Activated CD4-positive, alpha-beta memory T cell treated with anti-CD3 and anti-CD28 coated beads for 36 hours (primary cell): ENCODE data around the gene PGLYRP3. TPM values are rescaled to one million over a fixed set of nuclear protein-coding genes. Genes with fewer than 3 reads are reported as not detected.
A peak's percentile ranks its signal among the peaks of the same experiment; 100 is the strongest.

Source experiments
- CTCF ChIA-PET: fragments of 350-600 bp; sonication (Branson Sonifier 250); formaldehyde crosslinking; loops from one replicate; lab custom pipeline; 2021; ENCODE audit warnings: antibody characterized with exemption, inconsistent platforms; lab: Charles Lee
- POLR2A ChIA-PET: fragments of 350-600 bp; sonication (Branson Sonifier 250); formaldehyde crosslinking; loops from one replicate; lab custom pipeline; 2021; ENCODE audit warnings: antibody characterized with exemption; lab: Charles Lee
- DNase-seq: peaks from one replicate; pipeline ENCODE4 v3.0.0-alpha.2; 2020
- H3K27ac Mint-ChIP-seq: one replicate; pipeline ENCODE4 v1.8.0; 2021; ENCODE audit warnings: mixed read lengths
- H3K27me3 Mint-ChIP-seq: one replicate; pipeline ENCODE4 v1.8.0; 2021; ENCODE audit warnings: mixed read lengths
- H3K36me3 Mint-ChIP-seq: one replicate; pipeline ENCODE4 v1.8.0; 2021; ENCODE audit warnings: mixed read lengths
- H3K4me1 Mint-ChIP-seq: one replicate; pipeline ENCODE4 v1.8.0; 2021; ENCODE audit warnings: low read depth, mixed read lengths
- H3K4me3 Mint-ChIP-seq: one replicate; pipeline ENCODE4 v1.8.0; 2021; ENCODE audit warnings: mild to moderate bottlenecking, mixed read lengths
- H3K9me3 Mint-ChIP-seq: one replicate; pipeline ENCODE4 v1.8.0; 2021; ENCODE audit warnings: mixed read lengths
- intact Hi-C: fragments of 100-400 bp; cut with micrococcal nuclease; formaldehyde crosslinking; loops from one replicate; pipeline ENCODE4 v1.15.1; 2023
- total RNA-seq, 2 experiments: library from RNA; stranded (reverse); gene quantifications; one replicate each; pipeline ENCODE4 v1.2.3, GENCODE V29; 2021

Gene PGLYRP3
- total RNA-seq, 2 experiments from 2014 or later = not detected

- Mint-ChIP-seq H3K27ac (no peak overlapping the region), H3K4me3 (peak overlapping the region; percentile 54), H3K36me3 (no peaks in the 10 kb centered on the region), H3K4me1 (peaks cover 30% of the 10 kb centered on the region), H3K9me3 (no peaks in the 10 kb centered on the region), H3K27me3 (peaks cover 47% of the 10 kb centered on the region)
- intact Hi-C loops = no loop called here
- POLR2A ChIA-PET = no interaction called here
- CTCF ChIA-PET = interaction anchor here (0.7 to 0.9 kb wide), 3 partner anchors 9 to 37 kb away, joined by 3 read pairs; no protein-coding TSS in a partner anchor
- DNase-seq = peak; percentile 25
Observed at GRCh38 chr1:153261281-153262069, 51.3 kb downstream of the PGLYRP3 start.

GRCh38 chr1:153260585-153261280 lies 52.0 kb downstream of the PGLYRP3 start:
- Mint-ChIP-seq H3K4me1 (peaks cover 30% of the 10 kb centered on the region), H3K9me3 (no peaks in the 10 kb centered on the region), H3K27ac (no peak overlapping the region), H3K4me3 (peak overlapping the region; percentile 22), H3K36me3 (no peaks in the 10 kb centered on the region), H3K27me3 (peaks cover 42% of the 10 kb centered on the region)
- intact Hi-C loops = no loop called here
- ChIA-PET POLR2A (no interaction called here), CTCF (interaction anchor here (0.7 kb wide), 1 partner anchor 9 kb away, joined by 3 read pairs; no protein-coding TSS in a partner anchor)
- peak; percentile 40 for DNase-seq

GRCh38 chr1:153259387-153259786 lies 53.4 kb downstream of the PGLYRP3 start, which contains the start of gene LORICRIN:
LORICRIN (plus strand) TSS chr1:153259687; CDS start chr1:153260950, 1,263 bp downstream.
- Mint-ChIP-seq H3K27ac (no peak within 1 kb of the TSS), H3K27me3 (peaks cover 38% of the 10 kb centered on the region), H3K4me3 (peak within 1 kb of the TSS; percentile 22), H3K4me1 (peaks cover 30% of the 10 kb centered on the region), H3K36me3 (no peaks in the 10 kb centered on the region), H3K9me3 (no peaks in the 10 kb centered on the region)
- ChIA-PET POLR2A (no interaction called here), CTCF (interaction anchor here (1.2 to 1.6 kb wide), 2 partner anchors 11 to 28 kb away, joined by 3 read pairs; no protein-coding TSS in a partner anchor)
- intact Hi-C loops = no loop called here
- DNase-seq = no peak

GRCh38 chr1:153253693-153254092 lies 59.1 kb downstream of the PGLYRP3 start:
- peaks cover 17% of the 10 kb centered on the region for H3K27me3 Mint-ChIP-seq
- H3K27ac Mint-ChIP-seq = no peak overlapping the region
- H3K9me3 Mint-ChIP-seq = no peaks in the 10 kb centered on the region
- no peak overlapping the region for H3K4me3 Mint-ChIP-seq
- no peaks in the 10 kb centered on the region for H3K36me3 Mint-ChIP-seq
- POLR2A ChIA-PET = no interaction called here
- CTCF ChIA-PET = interaction anchor here (0.7 kb wide), 1 partner anchor 20 kb away, joined by 3 read pairs; no protein-coding TSS in a partner anchor
- DNase-seq = no peak
- intact Hi-C loops = no loop called here
- no peaks in the 10 kb centered on the region for H3K4me1 Mint-ChIP-seq

GRCh38 chr1:153253076-153253475 lies 59.7 kb downstream of the PGLYRP3 start:
- ChIA-PET POLR2A (no interaction called here), CTCF (interaction anchor here (0.7 kb wide), 1 partner anchor 19 kb away, joined by 3 read pairs; no protein-coding TSS in a partner anchor)
- H3K9me3 Mint-ChIP-seq = no peaks in the 10 kb centered on the region
- no peaks in the 10 kb centered on the region for H3K4me1 Mint-ChIP-seq
- no peak for DNase-seq
- H3K4me3 Mint-ChIP-seq = no peak overlapping the region
- no peak overlapping the region for H3K27ac Mint-ChIP-seq
- intact Hi-C loops = no loop called here
- H3K36me3 Mint-ChIP-seq = no peaks in the 10 kb centered on the region
- H3K27me3 Mint-ChIP-seq = peaks cover 17% of the 10 kb centered on the region

- Mint-ChIP-seq H3K36me3 (no peaks in the 10 kb centered on the region), H3K4me3 (no peak overlapping the region), H3K9me3 (no peaks in the 10 kb centered on the region), H3K27ac (no peak overlapping the region), H3K4me1 (no peaks in the 10 kb centered on the region), H3K27me3 (peaks cover 23% of the 10 kb centered on the region)
- POLR2A ChIA-PET = no interaction called here
- intact Hi-C loops = no loop called here
- CTCF ChIA-PET = interaction anchor here (0.6 kb wide), 1 partner anchor 9 kb away, joined by 3 read pairs; no protein-coding TSS in a partner anchor
- no peak for DNase-seq
Observed at GRCh38 chr1:153251988-153252387, 60.8 kb downstream of the PGLYRP3 start.

GRCh38 chr1:153251562-153251961 lies 61.2 kb downstream of the PGLYRP3 start:
- Mint-ChIP-seq H3K4me3 (no peak overlapping the region), H3K4me1 (no peaks in the 10 kb centered on the region), H3K9me3 (no peaks in the 10 kb centered on the region), H3K36me3 (no peaks in the 10 kb centered on the region), H3K27ac (no peak overlapping the region), H3K27me3 (peaks cover 23% of the 10 kb centered on the region)
- ChIA-PET POLR2A (no interaction called here), CTCF (no interaction called here)
- intact Hi-C loops = no loop called here
- DNase-seq = no peak

- Mint-ChIP-seq H3K4me3 (no peak overlapping the region), H3K27ac (no peak overlapping the region), H3K9me3 (no peaks in the 10 kb centered on the region), H3K27me3 (peaks cover 23% of the 10 kb centered on the region), H3K4me1 (no peaks in the 10 kb centered on the region), H3K36me3 (no peaks in the 10 kb centered on the region)
- intact Hi-C loops = no loop called here
- ChIA-PET CTCF (no interaction called here), POLR2A (no interaction called here)
- DNase-seq = no peak
Observed at GRCh38 chr1:153251087-153251486, 61.7 kb downstream of the PGLYRP3 start.

- no peak overlapping the region for H3K27ac Mint-ChIP-seq
- no peaks in the 10 kb centered on the region for H3K36me3 Mint-ChIP-seq
- CTCF ChIA-PET = no interaction called here
- peaks cover 23% of the 10 kb centered on the region for H3K27me3 Mint-ChIP-seq
- intact Hi-C loops = no loop called here
- POLR2A ChIA-PET = no interaction called here
- H3K4me1 Mint-ChIP-seq = no peaks in the 10 kb centered on the region
- H3K9me3 Mint-ChIP-seq = no peaks in the 10 kb centered on the region
- H3K4me3 Mint-ChIP-seq = no peak overlapping the region
- DNase-seq = no peak
Observed at GRCh38 chr1:153250166-153250565, 62.6 kb downstream of the PGLYRP3 start.

- intact Hi-C loops = no loop called here
- no peak for DNase-seq
- Mint-ChIP-seq H3K4me1 (no peaks in the 10 kb centered on the region), H3K4me3 (no peak overlapping the region), H3K27ac (no peak overlapping the region), H3K27me3 (peaks cover 20% of the 10 kb centered on the region), H3K9me3 (no peaks in the 10 kb centered on the region), H3K36me3 (no peaks in the 10 kb centered on the region)
- CTCF ChIA-PET = interaction anchor here (0.5 to 1.3 kb wide), 2 partner anchors 11 to 19 kb away, joined by 3 read pairs; partner anchors contain the start of gene LORICRIN
- POLR2A ChIA-PET = no interaction called here
Observed at GRCh38 chr1:153248176-153248879, 64.4 kb downstream of the PGLYRP3 start.
